Ureter (tissue), 1 donor: ENCODE results near the gene BTNL8. TPM values are rescaled to one million over a fixed set of nuclear protein-coding genes. Genes with fewer than 3 reads are reported as not detected.

ENCODE experiments used
- DNase-seq: peaks from one replicate; pipeline ENCODE4 v3.0.0-alpha.2; 2020; ENCODE audit warnings: low spot score
- total RNA-seq: library from RNA; stranded (reverse); gene quantifications from one replicate; pipeline ENCODE4 v1.2.4, GENCODE V29; 2023
- donor health status: DM: yes; HTN: yes; CAD: no.

The BTNL8 gene, protein sequence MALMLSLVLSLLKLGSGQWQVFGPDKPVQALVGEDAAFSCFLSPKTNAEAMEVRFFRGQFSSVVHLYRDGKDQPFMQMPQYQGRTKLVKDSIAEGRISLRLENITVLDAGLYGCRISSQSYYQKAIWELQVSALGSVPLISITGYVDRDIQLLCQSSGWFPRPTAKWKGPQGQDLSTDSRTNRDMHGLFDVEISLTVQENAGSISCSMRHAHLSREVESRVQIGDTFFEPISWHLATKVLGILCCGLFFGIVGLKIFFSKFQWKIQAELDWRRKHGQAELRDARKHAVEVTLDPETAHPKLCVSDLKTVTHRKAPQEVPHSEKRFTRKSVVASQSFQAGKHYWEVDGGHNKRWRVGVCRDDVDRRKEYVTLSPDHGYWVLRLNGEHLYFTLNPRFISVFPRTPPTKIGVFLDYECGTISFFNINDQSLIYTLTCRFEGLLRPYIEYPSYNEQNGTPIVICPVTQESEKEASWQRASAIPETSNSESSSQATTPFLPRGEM
- total RNA-seq, result not detected

DNA sequence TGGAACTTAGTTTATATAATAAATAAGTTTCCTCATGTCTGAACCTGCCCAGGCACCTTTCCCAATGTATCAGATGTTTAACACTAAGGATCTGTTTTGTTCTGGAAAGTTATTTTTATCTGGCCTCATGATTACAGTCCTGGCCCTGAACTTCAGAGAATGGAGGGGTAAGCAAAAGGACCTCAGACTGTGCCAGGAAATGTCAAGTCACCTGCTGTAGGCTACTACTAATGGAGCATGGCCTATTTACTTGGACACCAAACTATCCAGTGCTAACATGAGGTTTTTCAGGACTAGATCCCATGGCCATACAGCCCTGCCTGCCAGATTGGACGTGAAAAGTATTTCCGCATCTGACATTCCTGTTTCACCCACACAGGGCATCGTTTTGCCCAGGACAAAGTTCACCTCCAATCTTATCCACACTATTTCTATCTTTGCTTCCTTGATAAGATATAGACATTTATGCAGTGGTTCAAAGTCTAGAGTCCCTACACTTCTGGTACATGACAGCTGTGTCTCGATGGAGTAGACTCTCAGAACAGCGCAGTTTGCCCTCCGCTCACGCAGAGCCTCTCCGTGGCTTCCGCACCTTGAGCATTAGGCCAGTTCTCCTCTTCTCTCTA is at the start of gene BTNL8:
BTNL8 (plus strand) TSS at position 539 of the 626 bp plus-strand sequence. CDS start 152 bp downstream, outside the sequence.
- DNase-seq, result no peak

DNA sequence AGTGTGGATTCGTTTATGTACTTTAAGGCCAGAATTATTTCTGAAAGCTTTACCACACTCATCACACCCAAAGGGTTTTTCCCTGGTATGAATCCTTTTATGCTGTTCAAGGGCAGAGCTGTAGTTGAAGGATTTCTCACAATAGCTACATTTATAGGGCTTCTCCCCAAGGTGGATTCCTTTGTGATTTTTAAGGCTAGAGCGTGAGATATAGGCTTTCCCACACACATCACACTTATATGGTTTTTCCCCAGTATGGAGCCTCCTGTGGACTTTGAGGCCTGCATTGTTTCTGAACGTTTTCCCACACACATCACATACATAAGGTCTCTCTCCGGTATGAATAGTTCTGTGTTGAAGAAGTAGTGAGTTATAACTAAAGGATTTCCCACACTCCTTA is 49.1 kb upstream of the BTNL8 start:
- DNase-seq, result no peak

DNA sequence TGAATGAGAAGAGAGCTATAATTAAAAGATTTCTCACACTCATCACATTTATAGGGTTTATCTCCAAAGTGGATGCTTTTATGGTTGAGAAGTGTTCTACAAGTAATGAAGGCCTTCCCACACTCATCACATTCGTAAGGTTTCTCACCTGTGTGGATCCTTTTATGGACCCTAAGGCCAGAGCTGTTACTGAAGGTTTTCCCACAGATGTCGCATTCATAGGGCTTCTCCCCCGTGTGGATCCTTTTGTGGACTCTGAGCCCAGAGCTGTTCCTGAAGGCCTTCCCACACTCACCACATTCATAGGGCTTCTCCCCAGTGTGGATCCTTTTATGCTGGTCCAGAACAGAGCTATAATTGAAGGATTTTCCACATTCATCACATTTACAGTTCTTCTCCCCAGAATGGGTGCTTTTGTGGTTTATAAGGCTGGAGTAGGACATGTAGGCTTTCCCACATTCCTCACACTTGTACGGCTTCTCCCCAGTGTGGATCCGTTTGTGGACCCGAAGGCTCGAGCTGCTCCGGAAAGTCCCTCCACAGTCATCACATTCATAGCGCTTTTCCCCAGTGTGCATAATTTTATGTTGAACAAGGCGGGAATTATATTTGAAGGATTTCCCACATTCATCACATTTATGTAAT is 48.4 kb upstream of the BTNL8 start:
- DNase-seq, result no peak

DNA sequence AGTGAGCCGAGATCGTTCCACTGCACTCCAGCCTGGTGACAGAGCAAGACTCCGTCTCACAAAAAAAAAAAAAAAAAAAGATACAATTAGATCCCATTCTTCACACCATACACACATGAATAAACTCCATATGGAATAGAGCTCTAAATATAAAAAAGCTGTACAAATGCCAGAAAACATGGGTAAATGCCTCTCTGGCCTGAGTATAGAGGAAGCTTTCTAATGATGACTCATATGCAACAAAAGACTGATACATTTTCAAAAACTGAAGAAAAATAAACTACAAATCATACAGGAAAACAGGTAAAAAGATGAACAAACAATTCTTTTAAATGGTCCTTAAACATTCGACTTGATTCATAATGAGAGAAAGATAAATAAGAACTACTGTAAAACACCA is 46.5 kb upstream of the BTNL8 start:
- no peak for DNase-seq

DNA sequence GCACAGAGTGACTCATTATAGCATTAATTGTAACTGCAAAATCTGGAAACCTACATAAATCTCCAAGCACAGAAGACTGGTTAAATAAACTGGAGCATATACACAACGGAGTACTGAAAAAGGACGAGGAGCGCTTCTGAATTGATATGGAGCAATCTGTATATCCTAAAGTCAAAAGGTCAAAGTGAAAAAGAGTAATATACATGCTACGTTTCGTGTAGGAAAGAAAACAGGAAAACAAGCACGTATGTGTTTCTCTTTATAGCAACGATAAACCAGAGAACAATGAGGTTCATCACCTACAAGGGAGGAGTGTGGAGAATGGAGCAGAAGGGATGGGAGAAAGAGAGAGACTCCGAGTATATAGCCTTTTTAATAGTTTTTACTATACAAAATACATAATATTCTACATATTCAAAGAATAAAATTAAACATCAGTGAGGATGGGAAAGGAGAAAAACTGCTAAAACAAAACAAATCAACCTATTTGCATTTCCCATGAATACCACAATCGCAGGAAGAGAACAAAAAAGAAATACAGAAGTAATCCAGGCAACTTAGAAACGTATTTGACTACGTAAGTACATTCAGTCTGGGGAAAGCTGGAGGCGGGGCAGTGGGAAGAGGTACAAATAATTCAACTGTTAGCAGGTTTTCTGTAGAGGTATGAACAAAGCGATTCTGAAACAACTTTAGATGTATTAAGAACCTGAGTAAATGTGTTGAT is 45.7 kb upstream of the BTNL8 start:
- no peak for DNase-seq

DNA sequence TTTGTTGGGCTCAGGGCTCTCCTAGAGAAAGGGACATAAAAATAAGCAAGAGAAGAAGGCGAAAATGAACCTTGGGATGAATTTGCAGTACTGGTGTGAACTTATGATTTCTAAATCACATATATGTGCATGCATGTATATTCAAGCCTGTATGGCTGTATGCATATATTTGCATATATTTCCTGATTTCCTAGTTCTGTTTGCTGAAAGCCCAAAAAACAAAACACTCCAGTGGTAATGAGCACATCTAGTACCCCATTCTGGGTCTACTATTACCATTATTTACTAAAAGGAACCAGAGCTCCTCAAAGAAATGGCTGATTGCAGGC is 45.1 kb upstream of the BTNL8 start:
- DNase-seq, result no peak

DNA sequence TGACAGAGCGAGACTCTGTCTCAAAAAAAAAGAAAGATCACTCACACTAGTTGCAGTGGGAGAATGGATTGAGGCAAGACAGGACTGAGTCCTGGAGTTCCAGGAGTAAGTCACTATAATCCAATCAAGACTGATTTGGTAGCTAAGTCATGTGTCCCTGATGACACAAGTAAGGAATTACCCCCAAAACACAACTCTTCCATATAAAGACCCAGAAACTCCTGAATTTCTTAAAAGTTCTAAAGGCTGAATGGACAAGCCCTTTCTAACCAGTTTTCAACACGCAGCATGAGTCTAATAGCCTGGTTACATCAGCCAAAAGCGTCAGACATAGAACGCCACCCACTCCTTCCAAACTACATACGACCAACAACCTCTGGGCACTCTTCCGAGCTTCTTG is 40.4 kb upstream of the BTNL8 start:
- no peak for DNase-seq

DNA sequence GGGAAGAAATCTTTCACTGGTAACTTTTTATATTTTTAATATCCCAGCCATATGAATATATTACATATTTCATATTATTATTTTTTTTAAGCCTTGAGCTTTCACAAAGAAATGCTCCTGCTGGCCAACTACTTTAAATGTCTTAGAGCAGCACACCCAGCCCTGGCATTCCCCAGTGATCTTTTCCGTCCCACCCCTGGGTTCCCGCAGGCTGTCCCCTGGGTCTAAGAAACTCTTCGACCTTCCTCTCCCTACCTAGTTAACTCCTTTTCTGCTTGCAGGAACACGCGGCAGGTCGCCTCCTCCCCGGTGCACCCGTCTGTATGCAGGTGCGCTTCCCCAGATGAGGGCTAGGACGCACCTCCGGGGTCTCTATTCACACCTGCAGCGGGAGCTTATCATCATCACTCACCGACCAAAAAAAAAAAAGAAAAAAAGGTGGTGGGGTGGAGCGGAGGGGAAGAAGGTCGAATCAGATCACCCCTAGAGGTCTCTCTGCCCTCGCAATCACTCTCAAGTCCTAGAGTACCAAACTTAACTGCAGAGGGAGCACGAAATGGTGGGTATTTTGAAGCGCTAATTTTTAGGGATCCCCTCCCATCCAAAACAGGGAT is 38.6 kb upstream of the BTNL8 start:
- peak; percentile 45 for DNase-seq

DNA sequence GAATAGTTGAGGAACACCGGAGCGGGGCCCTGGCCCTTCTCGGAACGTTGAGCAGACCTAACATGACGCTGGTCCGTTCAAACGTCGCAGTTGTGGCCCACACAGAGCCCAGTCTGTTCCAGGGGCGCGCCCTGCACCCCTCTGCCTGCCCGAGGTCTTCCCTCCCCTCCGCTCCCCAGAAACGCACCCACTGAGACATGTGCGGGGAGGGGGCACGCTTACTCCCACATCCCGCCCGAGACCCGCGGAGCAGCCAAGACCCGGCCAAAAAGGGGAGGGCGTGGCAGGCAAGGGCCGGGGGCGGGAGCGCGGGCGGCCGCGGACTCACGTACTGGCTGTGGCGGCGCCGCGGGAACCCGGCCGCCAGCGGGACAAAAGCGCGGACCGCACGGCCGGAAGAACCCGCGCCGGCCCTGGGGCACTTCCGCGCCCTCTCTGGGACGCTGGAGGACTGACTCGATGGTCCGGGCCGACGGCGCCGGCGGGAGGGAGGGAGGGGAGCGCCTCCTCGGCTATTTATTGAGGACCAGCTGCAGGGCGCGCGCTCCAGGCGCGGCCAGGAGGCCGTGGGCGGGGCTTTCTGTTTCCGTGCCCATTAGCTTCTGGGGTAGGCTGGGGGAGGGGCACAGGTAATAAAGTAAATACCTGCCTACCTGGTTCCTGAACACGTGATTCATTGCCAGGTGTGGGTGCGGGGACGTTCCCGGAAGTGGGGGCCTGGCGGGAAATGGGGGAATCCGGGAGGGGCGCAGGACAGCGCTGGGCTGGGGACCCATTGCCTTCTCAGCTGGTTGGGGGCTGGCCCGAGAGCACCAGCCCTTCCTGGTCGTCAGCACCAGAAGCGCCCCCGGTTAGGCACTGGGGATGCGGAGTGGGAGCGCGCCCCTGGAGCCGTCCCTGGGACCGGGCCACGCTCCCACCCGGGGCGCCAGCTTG is 37.8 kb upstream of the BTNL8 start, which contains the start of gene ZFP62:
ZFP62 (minus strand) TSS at position 390 of the 936 bp plus-strand sequence; CDS start at position 333, 57 bp downstream.
- peak; percentile 94 for DNase-seq

DNA sequence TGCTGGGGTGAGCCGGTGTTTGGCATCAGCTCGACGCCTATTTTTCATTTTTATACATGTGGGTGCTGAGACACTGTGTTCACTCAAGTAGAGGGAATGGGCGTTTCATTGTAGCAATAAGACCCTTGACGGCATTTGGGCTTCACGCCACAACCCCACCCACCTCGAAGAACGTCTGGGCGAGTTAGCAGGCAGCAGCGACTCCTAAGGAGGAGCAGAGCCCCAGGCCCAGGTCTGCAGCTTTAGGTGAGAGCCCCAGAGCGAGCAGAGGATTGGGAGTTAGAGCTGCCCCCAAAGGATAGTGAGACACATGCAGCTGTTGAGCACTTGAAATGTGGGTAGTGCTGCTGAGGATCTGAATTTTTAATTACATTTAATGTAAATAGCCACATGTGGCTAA is 36.3 kb upstream of the BTNL8 start:
- DNase-seq, result no peak

DNA sequence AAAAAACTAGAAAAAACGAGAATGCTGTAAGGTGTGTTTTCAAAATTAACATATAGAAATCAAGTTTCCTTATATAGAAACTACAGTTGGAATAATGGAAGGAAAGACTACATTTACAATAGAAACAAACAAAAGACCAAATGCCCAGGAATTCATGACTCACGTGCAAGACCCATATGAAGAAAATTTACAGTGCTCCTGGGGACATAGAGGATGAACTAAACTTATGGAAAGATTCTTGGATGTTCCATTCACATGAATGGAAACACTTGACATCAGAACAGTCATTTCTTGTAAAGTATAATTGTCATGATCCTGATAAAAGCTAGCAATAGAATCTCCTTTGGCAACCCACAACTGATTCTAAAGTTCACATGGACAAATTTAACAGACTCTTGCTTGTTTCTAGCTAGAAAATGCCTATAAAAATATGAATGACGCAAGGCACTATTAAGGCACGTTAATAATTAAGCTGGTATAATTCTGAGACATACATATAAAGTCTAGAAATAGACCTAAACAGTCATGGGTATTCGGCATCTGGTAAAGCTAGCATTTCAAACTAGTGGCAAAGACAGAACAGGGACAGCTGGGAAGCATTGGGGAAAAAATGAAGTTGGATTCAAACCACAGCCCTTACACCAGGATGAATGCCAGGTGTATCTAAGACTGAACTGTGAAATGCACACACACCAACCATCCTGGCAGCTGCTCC is 32.8 kb upstream of the BTNL8 start:
- no peak for DNase-seq

DNA sequence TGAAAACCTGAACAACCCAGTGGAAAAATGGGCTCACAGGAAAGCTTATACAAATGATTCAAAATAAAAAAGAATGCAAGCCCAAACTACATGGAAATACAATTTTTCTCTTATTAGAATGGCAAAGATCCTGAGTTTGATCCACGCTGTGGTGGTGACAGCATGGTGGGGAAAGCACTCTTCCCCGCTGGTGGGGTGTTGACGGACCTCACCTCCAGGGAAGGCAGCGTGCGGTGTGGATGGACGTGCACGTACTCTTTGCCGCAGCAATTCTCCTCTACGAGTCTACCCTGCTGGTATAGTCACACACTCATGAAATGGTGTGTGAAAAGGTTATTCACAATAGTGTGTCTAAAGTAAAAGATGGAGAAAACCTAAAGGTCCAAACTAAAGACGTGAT is 32.0 kb upstream of the BTNL8 start:
- no peak for DNase-seq

DNA sequence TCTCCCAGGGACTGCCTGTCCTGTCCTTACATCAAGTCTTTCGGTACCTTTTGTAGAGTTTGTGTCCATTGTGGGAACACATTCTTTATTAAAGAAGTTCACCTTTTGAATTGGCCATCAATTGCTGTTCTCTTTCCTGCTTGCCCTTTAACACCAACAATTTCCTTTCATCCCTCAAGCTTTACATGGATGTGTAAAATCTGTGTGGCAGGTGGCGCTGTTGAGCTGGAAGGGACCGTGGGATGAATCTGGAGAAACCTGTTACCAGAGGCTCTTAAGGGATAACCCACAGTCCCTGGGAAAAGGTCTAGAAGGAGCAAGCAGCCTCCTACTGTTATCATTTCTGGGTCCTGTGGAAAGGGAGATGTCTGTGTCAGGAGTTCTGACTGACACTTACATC is 30.0 kb upstream of the BTNL8 start:
- DNase-seq, result peak; percentile 89

DNA sequence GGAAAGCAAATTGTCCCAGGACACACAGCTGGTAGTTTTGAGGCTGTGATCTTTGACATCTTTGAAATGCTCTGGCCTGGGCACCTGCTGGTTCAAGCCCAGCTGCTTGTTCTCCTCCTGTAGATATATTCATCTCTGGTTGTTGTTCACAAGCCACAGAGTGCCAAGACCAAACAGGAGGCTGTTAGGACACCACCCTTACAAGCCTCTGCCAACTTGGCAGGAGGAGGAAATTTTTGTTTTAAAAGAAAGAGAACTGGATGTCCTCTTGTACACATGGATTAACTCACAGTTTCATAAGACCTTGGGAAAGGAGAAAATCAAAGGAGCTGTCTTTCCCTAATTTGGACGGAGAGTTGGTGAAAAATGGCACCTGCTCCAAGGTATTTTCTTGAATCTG is 29.4 kb upstream of the BTNL8 start:
- DNase-seq, result no peak

DNA sequence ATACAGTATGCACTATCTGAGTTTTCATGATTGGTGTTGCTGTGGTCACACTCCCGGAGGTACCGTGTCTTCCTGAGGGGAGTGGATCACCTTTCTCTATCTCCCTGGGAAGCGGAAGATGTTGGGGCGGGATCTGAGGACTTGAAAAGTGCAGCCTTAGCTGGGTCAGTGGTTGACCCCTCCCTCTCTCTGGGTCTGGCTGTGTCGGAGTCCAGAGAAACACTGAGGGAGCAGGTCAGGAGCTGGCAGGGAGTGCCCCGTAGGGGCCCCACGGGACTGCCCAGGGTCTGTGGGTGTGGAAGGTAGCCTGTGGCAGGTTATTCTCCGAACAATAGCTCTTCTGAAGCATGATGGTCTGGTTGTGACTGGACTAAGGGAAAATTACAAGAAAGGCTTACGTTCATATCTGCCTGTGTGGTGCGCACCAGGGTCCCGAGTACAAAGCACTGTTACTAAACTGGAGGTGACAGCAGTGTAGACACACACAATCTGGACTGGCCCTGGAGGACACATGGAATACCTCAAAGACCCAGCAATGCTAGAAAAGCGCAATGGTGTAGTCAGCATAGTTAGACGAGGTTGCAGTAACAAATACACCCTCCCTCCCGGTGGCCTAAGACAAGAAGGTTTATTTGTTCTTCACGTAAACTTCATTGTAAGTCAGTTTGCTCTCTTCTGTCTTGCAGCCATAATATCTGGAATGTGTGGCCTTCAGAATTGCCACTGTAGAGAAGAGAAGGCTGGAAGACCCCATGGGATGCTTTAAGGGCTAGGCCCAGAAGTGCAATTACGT is 28.5 kb upstream of the BTNL8 start:
- no peak for DNase-seq

DNA sequence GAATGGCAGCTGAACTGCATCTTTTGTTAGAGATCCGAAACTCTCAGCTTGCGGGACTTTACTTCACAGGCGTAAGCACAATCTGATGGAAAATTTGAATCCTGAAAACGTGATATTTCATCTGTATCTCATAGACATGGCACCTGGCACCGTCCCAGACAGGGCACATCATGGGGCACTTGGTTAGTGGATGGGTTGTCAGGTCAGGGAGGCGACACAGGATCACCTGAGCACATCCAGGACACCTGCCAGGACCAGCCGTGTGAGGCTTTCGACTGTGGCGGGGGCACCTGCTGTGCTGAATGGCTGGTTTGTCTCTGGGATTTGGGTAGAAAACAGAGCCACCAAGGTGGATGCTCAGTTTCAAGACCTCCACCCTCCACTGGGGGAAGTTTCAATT is 26.5 kb upstream of the BTNL8 start:
- no peak for DNase-seq

DNA sequence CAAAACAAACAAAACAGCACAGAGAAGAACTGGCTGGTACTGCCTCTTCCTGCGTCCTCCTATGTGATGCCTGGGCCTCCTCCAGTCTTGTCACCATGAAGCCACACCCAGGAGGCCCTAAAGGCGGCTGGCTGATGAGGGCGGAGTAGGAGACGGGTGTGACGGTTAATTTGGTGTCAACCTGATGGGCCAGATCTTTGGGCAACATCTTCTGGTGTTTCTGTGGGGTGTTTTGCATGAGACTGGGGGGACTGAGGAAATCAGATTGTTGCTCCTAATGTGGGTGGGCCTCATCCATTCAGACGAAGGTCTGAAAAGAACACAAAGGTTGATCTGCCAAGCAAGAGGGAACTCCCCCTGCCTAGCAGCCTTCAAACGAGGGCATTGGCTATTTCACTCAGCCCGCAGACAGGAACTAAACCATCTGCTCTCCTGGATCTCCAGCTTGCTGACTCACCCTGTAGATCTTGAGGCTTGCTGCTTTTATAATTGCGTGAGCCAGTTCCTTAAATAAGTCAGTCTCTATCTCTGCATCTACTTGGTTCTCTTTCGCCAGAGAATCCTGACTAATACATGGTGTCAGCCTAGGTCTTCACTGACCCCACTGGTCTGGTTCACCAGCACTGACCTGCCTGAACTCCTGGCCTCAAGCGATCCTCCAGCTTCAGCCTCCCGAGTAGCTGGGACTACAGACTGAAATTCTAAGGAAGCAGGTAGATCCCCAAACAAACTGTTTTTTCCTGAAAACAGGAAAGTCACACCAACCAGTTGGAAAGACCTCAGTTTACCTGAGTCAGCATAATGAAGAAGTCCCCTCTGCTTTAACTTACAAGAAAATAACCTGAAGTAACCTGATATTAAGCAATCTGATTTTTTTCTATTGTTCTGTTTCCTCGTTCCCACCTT is 25.1 kb upstream of the BTNL8 start:
- no peak for DNase-seq
